CD14-positive monocyte (primary cell): ENCODE measurements around the gene PLEKHA8. TPM values are rescaled to one million over a fixed set of nuclear protein-coding genes. Genes with fewer than 3 reads are reported as not detected.

Experiments
- DNase-seq, 3 donors: peaks; one replicate each; pipeline ENCODE4 v3.0.0-alpha.2; 2011 to 2022
- H2AFZ ChIP-seq: 2 replicates; pipeline ENCODE4 v1.6.0; 2012; ENCODE audit warnings: mild to moderate bottlenecking, low read depth, low read length, inconsistent platforms; ENCODE audit not compliant: insufficient read depth, poor library complexity, severe bottlenecking
- H3K27ac ChIP-seq, 2 donors: 1 replicate in 1 of 2; 2 replicates in 1 of 2; pipeline ENCODE4 v1.5.1; 2012 to 2013; ENCODE audit warnings: low read length in 2 of 2, control low read depth in 1 of 2, inconsistent platforms in 1 of 2, low read depth in 1 of 2, mild to moderate bottlenecking in 1 of 2
- H3K27me3 ChIP-seq, 2 donors: one replicate each; pipeline versions ENCODE4 v1.6.0 to v1.6.1; 2011 to 2013; ENCODE audit warnings: low read length in 2 of 2; ENCODE audit not compliant: control insufficient read depth in 2 of 2, insufficient read depth in 2 of 2
- H3K36me3 ChIP-seq, 2 donors: replicated peaks in 1 of 2; 1 replicate in 1 of 2; 2 replicates in 1 of 2; pipeline versions ENCODE4 v1.5.1 to v1.6.1; 2012 to 2013; ENCODE audit warnings: low read length in 2 of 2, control low read depth in 1 of 2, inconsistent platforms in 1 of 2, mild to moderate bottlenecking in 1 of 2; ENCODE audit not compliant: insufficient read depth in 2 of 2, control insufficient read depth in 1 of 2
- H3K4me1 ChIP-seq, 2 donors: 1 replicate in 1 of 2; 2 replicates in 1 of 2; pipeline versions ENCODE4 v1.5.1 to v1.6.1; 2012 to 2013; ENCODE audit warnings: low read length in 2 of 2, control low read depth in 1 of 2, inconsistent platforms in 1 of 2, mild to moderate bottlenecking in 1 of 2, moderate library complexity in 1 of 2; ENCODE audit not compliant: insufficient read depth in 2 of 2, control insufficient read depth in 1 of 2
- H3K4me2 ChIP-seq: replicated peaks from 2 replicates; pipeline ENCODE3; 2012; ENCODE audit warnings: low read length, moderate library complexity, mild to moderate bottlenecking; ENCODE audit not compliant: poor library complexity, severe bottlenecking; ENCODE audit errors: extremely low read depth
- H3K4me3 ChIP-seq, 3 experiments: fragments of 200-600 bp in 1 of 3; sonication (generic) in 1 of 3; replicated peaks in 1 of 3; 1 replicate in 2 of 3; 2 replicates in 1 of 3; pipeline ENCODE4 v1.5.1; 2011 to 2013; ENCODE audit warnings: low read length in 3 of 3, mild to moderate bottlenecking in 3 of 3, control low read depth in 2 of 3, low read depth in 2 of 3, inconsistent platforms in 1 of 3, moderate library complexity in 1 of 3
- H3K79me2 ChIP-seq: 2 replicates; pipeline ENCODE4 v1.6.0; 2012; ENCODE audit warnings: mild to moderate bottlenecking, control low read depth, inconsistent platforms, low read length, moderate library complexity; ENCODE audit not compliant: insufficient read depth
- H3K9ac ChIP-seq: 2 replicates; pipeline ENCODE4 v1.6.0; 2017; ENCODE audit warnings: low read length, mild to moderate bottlenecking; ENCODE audit not compliant: insufficient read depth, poor library complexity, severe bottlenecking
- H3K9me3 ChIP-seq, 2 donors: replicated peaks in 1 of 2; 1 replicate in 1 of 2; 2 replicates in 1 of 2; pipeline versions ENCODE4 v1.5.1 to v1.6.1; 2012 to 2013; ENCODE audit warnings: low read length in 2 of 2, control low read depth in 1 of 2; ENCODE audit not compliant: control insufficient read depth in 1 of 2, insufficient read depth in 1 of 2
- H4K20me1 ChIP-seq: 2 replicates; pipeline ENCODE4 v1.6.0; 2012; ENCODE audit warnings: mild to moderate bottlenecking, low read length, control low read depth, moderate library complexity; ENCODE audit not compliant: insufficient read depth
- H3K27ac Mint-ChIP-seq, 7 donors: one replicate each; pipeline ENCODE4 v1.8.0; 2020; ENCODE audit warnings: mild to moderate bottlenecking in 7 of 7, mixed read lengths in 7 of 7, moderate library complexity in 6 of 7, inconsistent platforms in 2 of 7
- H3K27me3 Mint-ChIP-seq, 3 donors: one replicate each; pipeline ENCODE4 v1.8.0; 2021 to 2022; ENCODE audit warnings: low read depth in 3 of 3, mild to moderate bottlenecking in 3 of 3, mixed read lengths in 3 of 3, moderate library complexity in 3 of 3, inconsistent platforms in 1 of 3
- H3K36me3 Mint-ChIP-seq, 2 donors: one replicate each; pipeline ENCODE4 v1.8.0; 2020; ENCODE audit warnings: mixed read lengths in 2 of 2, inconsistent platforms in 1 of 2, mild to moderate bottlenecking in 1 of 2
- H3K4me1 Mint-ChIP-seq: one replicate; pipeline ENCODE4 v1.8.0; 2020; ENCODE audit warnings: mild to moderate bottlenecking, mixed read lengths
- H3K4me3 Mint-ChIP-seq, 2 donors: one replicate each; pipeline ENCODE4 v1.8.0; 2020; ENCODE audit warnings: mild to moderate bottlenecking in 2 of 2, mixed read lengths in 2 of 2, moderate library complexity in 1 of 2
- H3K9me3 Mint-ChIP-seq, 7 donors: one replicate each; pipeline ENCODE4 v1.8.0; 2020 to 2022; ENCODE audit warnings: mixed read lengths in 7 of 7, mild to moderate bottlenecking in 6 of 7, moderate library complexity in 6 of 7, inconsistent platforms in 2 of 7
- WGBS: methylation state at CpG from one replicate; pipeline ENCODE4 v1.1.5; 2013; ENCODE audit warnings: missing lambda C conversion rate; ENCODE audit not compliant: insufficient coverage; 5-methylcytosine and 5-hydroxymethylcytosine counted together
- intact Hi-C, 2 donors: fragments of 100-400 bp; cut with micrococcal nuclease; formaldehyde crosslinking; loops; one replicate each; pipeline versions ENCODE4 v1.15.0 to v1.15.1; 2023
- polyA plus RNA-seq, 3 donors: library from polyadenylated mRNA; depleted of rRNA in 1 of 3; unstranded in 2 of 3; stranded (reverse) in 1 of 3; fragments of 300-500 nt in 2 of 3; fragments of >200 nt in 1 of 3; fragmentation: Illumina TruSeq in 2 of 3; gene quantifications; 1 replicate in 2 of 3; 2 replicates in 1 of 3; pipeline ENCODE4 v1.2.3, GENCODE V29; 2012 to 2021
- TF ChIP-seq, protein P1 (sequence below): fragments of 200-600 bp; IDR thresholded peaks from one replicate; pipeline ENCODE4 v1.8.0; 2022; ENCODE audit warnings: antibody characterized with exemption, mild to moderate bottlenecking

Gene PLEKHA8
- polyA plus RNA-seq, 3 donors = 2.4 to 2.7 (median 2.6) TPM

DNA sequence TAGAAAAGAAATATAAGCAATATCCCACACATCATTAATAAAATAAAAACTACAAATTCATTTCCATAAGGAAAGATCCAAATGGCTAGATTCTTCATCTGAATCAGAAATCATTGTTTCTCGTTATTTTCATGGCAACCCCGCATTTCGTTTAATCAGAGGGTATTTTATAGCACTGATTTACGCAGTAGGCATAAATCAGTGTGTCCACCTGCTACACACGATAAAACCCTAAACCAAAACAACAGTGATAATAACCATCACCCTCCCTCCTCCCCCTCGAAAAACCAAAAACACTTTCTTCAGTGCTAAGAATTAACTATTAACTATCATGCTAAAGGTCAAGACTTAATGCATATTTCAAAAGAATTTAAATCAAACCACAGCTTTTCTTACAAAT is 18.2 kb upstream of the PLEKHA8 start:
- H3K9ac ChIP-seq = no peak overlapping the region
- Mint-ChIP-seq H3K4me3 (no peak overlapping the region), H3K4me1 (no peaks in the 10 kb centered on the region), H3K36me3 (peaks cover 6 to 21% of the 10 kb centered on the region in 2 donors), H3K9me3 (peaks cover 0 to 1% (median 0%) of the 10 kb centered on the region in 7 donors), H3K27me3 (no peaks in the 10 kb centered on the region), H3K27ac (no peak overlapping the region)
- no peak overlapping the region for H3K4me2 ChIP-seq
- H3K4me3 ChIP-seq = no peak overlapping the region
- H3K36me3 ChIP-seq = peaks cover 6 to 29% of the 10 kb centered on the region in 2 donors
- H3K27me3 ChIP-seq = no peaks in the 10 kb centered on the region
- H3K9me3 ChIP-seq = no peaks in the 10 kb centered on the region
- 100% methylated on average over 5 of the region's 6 CpGs for WGBS
- H2AFZ ChIP-seq = no peak overlapping the region
- no peaks in the 10 kb centered on the region for H3K79me2 ChIP-seq
- TF ChIP-seq, protein P1, sequence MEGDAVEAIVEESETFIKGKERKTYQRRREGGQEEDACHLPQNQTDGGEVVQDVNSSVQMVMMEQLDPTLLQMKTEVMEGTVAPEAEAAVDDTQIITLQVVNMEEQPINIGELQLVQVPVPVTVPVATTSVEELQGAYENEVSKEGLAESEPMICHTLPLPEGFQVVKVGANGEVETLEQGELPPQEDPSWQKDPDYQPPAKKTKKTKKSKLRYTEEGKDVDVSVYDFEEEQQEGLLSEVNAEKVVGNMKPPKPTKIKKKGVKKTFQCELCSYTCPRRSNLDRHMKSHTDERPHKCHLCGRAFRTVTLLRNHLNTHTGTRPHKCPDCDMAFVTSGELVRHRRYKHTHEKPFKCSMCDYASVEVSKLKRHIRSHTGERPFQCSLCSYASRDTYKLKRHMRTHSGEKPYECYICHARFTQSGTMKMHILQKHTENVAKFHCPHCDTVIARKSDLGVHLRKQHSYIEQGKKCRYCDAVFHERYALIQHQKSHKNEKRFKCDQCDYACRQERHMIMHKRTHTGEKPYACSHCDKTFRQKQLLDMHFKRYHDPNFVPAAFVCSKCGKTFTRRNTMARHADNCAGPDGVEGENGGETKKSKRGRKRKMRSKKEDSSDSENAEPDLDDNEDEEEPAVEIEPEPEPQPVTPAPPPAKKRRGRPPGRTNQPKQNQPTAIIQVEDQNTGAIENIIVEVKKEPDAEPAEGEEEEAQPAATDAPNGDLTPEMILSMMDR = no peak
- no peak for DNase-seq
- no peak overlapping the region for H3K27ac ChIP-seq
- no peaks in the 10 kb centered on the region for H4K20me1 ChIP-seq
- intact Hi-C loops = no loop called here
- H3K4me1 ChIP-seq = no peaks in the 10 kb centered on the region

- intact Hi-C loops = no loop called here
- H4K20me1 ChIP-seq = no peaks in the 10 kb centered on the region
These were observed 15.5 kb upstream of the PLEKHA8 start for GRCh38 chr7:30012757-30013156.

More at GRCh38 chr7:30012757-30013156, 15.5 kb upstream of the PLEKHA8 start:
- Mint-ChIP-seq H3K4me3 (no peak overlapping the region), H3K36me3 (peaks cover 9 to 36% of the 10 kb centered on the region in 2 donors), H3K4me1 (no peaks in the 10 kb centered on the region), H3K9me3 (peaks cover 0 to 6% (median 0%) of the 10 kb centered on the region in 7 donors), H3K27ac (no peak overlapping the region), H3K27me3 (no peaks in the 10 kb centered on the region)
- Histone ChIP-seq H3K36me3 (peaks cover 8 to 29% of the 10 kb centered on the region in 2 donors), H3K9me3 (no peaks in the 10 kb centered on the region), H3K79me2 (no peaks in the 10 kb centered on the region), H3K4me2 (no peak overlapping the region), H3K27me3 (no peaks in the 10 kb centered on the region), H3K4me3 (no peak overlapping the region), H3K9ac (no peak overlapping the region), H3K27ac (no peak overlapping the region), H2AFZ (no peak overlapping the region), H3K4me1 (no peaks in the 10 kb centered on the region)
- WGBS = no CpG with 5 or more reads among the region's 3 CpGs
- TF ChIP-seq, protein P1 = no peak
- no peak for DNase-seq
